GM21367 (cell line): ENCODE data around the gene TXNDC12.
"Not testable (repeated sequence)": the region's sequence is repeated elsewhere in the genome, so short reads cannot be mapped to it uniquely, and the experiment has no call there.

Experiments
- ATAC-seq: cut with Tn5 transposase; IDR thresholded peaks from one replicate; pipeline ENCODE4 v1.9.1; 2021; ENCODE audit not compliant: unreplicated experiment

Gene TXNDC12

DNA sequence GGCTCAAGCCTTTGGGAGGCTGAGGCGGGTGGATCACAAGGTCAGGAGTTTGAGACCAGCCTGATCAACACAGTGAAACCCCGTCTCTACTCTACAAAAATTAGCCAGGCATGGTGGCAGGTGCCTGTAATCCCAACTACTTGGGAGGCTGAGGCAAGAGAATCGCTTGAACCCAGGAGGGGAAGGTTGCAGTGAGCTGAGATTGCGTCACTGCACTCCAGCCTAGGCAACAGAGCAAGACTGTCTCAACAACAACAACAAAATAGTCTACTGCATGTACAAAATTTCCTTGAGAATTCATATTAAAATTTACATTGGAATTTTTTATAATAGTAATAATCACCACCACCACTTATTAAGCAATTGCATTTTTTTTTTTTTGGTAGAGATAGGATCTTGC, 5.7 kb downstream of the TXNDC12 start:
- not testable (repeated sequence) for ATAC-seq

DNA sequence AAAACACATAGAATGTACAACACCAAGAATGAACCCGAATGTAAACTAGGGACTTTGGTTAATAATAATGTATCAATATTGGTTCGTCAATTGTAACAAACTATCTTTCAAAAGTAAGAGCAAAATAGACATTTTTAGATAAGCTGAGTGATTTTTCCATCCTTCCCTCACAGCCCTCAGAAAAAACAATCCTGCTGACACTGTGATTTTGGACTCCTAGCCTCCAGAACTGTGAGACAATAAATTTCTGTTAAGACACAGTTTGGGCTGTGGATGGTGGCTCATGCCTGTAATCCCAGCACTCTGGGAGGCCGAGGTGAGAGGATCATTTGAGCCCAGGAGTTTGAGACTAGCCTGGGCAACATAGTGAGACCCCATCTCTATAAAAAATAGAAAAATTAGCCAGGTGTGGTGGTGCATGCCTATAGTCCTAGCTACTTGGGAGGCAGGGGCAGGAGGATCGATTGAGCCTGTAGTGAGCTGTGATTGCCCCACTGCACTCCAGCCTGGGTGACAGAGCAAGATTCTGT, 9.3 kb downstream of the TXNDC12 start:
- not testable (repeated sequence) for ATAC-seq

DNA sequence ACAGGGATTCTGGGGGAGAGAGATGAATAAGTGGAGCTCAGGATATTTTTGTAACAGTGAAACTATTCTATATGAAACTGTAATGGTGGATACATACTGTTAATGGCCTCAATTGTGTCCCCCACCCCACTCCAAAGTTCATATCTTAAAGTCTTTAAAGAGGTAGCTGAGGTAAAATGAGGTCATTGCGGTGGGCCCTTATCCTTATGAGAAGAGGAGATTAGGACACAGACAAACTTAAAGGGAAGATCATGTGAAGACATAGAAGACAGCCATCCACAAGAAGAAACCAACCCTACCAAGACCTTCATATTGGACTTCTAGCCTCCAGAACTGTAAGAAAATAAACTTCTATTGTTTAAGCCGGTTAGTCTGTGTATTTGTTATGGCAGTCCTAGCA, 9.8 kb downstream of the TXNDC12 start:
- ATAC-seq = no peak

DNA sequence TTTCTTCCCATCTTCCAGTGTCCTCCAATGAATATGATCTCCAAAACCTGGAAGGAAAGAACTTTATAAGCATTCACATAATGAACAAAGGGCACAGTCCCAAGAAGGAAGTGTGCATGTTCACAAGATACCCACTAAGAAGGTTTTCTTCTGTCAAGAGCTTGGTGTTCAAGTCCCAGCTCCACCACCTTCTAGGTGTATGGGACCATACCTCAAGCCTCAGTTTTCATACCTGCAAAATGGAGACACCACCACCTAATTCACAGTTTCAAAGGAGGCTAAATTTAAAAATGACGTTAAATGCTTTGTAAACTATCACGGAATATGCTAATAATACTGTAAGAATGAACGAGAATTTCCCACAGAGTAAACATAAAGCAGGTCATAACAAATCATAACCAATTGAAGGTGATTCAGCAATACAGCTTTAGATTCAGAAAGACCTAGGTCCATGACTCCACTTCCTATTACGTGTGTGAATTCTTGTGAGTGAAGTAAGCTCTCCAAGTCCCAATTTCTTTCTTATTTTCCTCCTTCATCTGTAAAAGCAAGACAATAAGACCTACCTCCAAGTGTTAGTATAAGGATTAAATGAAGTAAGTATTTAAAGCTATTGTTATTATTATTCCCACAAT, 13.3 kb downstream of the TXNDC12 start:
- no peak for ATAC-seq

DNA sequence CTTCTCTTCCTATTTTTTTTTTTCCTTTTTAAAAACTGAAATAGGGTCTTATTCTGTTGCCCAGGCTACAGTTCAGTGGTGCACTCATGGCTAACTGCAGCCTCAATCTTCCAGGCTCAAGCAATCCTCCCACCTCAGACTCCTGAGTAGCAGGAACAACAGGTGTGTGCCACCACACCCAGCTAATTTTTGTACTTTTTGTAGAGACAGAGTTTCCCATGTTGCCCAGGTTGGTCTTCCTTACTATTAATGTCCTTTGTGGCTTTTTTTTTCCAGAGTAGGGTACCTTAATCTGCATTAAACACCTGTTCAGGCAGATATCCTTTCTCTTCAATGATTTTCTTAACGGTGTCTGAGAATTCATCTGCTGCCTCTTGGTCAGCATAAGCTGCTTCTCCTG, 17.1 kb downstream of the TXNDC12 start:
- ATAC-seq = no peak

DNA sequence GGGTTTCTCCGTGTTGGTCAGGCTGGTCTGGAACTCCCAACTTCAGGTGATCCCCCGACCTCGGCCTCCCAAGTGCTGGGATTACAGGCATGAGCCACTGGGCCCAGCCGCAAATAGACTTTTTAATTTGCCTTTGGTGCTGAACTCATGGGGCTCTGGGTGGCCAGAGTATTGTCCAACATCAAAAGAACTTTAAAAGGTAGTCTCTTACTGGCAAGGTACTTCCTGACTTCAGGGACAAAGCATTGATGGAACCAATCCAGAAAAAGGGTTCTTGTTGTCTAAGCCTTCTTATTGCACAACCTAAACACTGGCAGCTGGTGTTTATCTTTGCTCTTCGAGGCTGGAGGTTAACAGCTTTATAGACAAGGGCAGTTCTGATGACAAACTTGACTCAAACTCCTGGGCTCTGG, 17.6 kb downstream of the TXNDC12 start:
- ATAC-seq = no peak

DNA sequence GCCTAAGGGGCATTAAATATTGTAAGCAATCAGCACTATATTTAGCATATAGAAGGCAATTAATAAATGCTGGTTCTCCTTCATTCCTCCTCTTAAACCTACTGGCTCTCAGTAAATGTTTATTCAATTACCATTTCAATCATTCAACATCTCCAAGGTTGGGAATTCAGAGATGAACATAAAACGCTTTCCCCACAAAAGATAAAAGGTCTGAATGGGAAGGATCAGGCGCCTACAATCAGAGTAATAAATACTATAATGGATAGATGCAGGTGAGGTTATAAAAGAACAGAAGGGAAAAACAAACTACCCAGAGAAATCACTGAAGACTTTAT, 21.0 kb downstream of the TXNDC12 start:
- ATAC-seq = no peak

DNA sequence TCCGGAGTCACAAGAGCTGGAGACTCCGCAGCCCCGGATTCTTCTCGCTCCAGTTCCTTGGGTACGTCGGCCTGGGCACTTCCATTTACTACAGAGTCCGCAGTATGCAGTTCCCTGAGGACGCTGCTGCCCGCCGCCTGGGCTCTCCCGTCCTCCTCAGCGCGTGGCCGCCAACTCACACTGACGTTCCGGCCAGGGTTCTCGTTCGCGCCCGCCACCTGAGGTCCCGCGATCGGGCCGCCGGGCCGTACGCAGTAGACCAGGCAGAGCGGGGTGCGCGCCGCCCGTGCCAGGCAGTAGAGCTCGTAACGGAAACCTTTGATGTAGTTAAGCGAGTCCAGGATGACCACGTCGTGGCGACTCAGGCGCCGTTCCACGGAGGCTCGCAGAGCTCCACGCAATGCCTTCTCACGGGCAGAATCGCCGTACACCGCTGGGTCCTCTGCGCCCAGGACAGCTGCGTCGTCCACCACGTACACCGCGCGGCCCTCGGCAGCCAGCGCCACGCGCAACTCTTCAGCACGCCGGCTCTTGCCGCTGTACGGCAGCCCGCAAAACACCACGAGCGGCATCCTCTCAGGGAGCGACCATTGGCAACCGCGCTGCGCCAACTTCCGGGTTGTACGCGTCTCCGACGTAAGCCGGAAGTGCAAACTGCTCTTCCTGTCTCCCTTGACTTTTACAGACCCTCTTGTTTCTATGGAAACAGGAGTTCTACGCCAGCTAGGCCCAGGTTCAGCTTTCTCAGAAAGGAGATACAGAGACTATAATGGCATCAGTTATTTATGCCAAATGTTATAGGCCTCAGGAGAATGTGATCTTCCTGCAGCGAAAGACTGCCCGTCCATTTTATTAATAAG, 21.6 kb downstream of the TXNDC12 start, which contains the start of gene KTI12:
Gene KTI12 (minus strand): TSS at position 621 of the 860 bp plus-strand sequence. CDS start 49 bp downstream, at position 572.
- ATAC-seq = peak; percentile 72

DNA sequence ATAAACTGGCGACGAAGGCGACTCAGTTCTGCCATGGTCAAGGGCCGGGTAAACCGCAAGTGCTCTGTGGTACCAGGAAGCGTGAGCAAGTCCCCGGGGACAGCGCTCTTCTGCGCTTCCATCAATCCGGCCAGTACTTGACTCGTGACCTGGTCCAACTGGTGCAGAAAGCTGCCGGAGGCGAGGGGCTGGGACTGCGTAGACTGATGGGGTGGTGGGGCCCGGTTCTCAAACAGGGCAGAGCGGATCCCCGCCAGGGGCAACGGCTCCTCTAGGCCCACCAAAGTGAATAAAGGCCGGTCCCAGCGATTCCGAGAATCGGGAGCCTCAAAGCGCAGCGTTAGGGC, 22.2 kb downstream of the TXNDC12 start:
- ATAC-seq = peak; percentile 37

DNA sequence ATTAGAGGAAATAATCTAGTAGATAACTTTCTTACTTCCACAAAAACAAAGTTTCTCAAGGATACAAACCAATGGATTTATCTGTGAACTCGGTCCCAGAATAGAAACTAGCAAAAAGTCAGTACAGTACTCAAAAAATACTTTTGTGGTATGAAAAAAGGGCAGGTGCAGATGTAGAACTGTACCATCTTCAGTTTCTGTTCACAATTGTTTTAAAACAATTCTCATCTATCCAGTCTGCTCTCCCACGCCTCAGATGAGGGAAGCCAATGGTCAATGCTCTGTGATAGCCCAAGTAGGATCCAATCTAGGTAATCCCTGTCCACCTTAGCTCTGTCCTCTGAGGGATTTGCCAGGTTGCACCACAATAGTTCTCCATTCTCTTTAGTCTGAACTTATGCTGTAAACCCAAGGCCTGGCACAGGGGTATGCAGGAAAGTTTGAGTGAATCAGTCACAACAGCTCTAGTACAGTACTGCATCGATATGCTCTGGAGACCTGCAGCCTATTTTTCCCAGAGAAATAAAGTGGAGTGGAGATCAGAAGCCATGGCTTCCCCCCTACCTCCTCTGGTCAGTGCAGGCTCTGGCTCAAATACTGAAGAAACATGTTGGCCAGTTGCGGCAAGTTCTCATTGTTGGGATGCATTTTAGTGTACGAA, 22.7 kb downstream of the TXNDC12 start:
- ATAC-seq = no peak

DNA sequence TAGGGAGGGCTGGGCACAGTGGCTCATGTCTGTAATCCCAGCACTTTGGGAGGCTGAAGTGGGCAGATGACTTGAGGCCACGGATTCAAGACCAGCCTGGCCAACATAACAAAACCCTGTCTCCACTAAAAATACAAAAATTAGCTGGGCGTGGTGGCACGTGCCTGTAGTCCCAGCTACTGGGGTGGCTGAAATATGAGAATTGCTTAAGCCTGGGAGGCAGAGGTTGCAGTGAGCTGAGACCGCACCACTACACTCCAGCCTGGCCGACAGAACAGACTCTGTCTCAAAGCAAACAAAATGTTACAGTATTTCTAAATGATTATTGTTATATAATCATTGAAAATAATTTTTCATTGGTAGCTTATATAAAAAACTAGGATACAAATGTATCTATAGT, 26.2 kb downstream of the TXNDC12 start:
- not testable (repeated sequence) for ATAC-seq

DNA sequence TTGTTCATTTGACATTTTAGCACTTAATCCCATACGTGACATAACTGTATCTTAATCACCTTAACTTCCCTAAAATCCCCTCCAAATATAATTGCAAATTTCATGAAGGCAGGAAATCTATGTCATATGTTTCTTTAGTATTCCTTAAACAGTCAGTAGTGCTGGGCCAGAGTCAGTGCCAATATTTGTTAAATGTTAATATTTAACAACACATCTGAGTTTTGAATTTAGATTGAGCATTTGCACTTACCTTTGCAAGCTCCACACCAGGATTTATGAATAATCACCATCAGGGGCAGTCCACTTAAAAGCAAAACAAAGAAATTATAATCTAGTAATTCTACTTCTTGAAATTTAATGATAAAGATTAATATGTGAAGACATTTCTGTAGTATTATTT, 26.7 kb downstream of the TXNDC12 start:
- no peak for ATAC-seq

DNA sequence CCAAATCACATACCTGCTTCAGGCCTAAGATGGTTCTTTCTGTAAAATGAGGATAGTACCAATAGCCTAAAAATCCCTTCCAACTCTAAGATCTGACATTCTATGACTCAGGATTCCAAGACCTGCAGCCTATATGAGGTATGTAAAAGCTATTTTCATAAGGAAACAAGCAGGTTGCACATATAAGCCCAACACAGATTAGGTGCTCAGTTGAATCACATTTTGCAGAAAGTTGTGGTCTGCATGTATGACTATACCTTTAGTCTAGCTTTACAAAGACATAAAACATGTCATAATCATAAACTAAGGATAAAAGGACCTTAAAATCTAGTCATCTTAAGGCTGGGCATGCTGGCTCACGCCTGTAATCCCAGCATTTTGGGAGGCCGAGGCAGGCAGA, 28.7 kb downstream of the TXNDC12 start:
- no peak for ATAC-seq

DNA sequence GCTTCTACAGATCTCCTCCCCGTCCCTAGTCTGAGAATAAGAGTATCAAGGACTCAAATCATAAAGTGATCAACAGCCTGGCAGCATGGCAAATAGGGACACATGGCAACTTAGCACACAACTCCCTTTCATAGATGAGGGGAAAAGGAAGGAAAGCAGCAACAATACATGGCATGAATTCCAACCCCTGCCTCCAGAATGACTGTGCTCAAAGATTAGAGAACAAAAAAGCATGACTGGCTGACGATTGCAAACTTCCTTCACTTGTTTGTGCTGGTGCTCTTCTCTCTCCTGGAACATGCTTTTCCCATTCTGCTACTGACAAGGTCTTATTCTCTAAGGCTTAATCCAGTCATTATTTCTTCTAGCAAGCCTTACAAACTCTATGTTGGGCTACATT, 32.9 kb downstream of the TXNDC12 start:
- ATAC-seq = no peak

DNA sequence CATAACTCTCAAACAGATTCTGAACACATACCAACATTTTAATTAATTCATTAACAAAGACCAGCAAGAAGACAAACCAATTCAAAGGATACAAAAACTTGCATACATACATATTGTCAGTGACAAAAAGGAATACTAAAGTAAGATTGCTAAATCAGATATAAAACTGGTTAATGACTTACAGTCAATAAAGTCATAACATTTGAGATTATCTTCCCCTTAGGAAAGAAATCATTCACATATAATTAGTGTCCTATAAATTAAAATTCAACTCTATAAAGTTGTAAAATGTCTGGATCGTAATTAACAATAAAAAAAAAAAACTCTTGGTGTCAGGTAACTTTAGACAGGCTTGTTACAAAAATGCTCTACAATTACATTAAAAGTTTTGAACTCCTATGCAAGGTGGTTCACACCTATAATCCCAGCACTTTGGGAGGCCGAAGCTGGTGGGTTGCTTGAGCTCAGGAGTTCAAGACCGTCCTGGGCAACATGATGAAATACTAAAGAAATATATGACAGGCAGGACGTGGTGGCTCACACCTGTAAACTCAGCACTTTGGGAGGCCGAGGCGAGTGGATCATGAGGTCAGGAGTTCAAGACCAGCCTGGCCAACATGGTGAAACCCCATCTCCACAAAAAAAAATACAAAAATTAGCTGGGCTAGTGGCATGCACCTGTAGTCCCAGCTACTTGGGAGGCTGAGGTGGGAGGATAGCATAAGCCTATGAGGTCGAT, 46.8 kb downstream of the TXNDC12 start:
- no peak for ATAC-seq

DNA sequence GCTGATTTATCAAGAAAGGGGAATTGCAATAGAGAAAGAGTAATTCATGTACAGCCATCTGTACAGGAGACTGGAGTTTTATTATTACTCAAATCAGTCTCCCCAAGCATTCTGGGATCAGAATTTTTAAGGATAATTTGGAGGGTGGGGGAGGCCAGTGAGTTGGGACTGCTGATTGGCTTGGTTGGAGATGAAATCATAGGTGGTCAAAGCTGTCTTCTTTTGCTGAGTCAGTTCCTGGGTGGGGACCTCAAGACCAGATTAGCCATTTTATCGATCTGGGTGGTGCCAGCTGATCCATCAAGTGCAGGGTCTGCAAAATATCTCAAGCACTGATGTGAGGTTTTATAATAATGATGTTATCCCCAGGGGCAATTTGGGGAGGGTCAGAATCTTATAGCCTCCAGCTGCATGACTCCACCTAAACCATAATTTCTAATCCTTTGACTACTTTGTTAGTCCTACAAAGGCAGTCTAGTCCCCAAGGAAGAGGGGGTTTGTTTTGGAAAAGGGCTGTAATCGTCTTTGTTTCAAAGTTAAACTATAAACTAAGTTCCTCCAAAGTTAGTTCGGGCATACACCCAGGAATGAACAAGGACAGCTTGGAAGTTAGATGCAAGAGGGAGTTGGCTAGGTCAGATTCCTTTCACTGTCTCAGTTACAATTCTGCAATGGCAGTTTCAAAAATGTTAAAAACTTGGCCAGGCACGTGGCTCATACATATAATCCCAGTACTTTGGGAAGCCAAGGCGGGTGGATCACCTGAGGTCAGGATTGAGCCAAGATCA, 47.6 kb downstream of the TXNDC12 start:
- ATAC-seq = no peak

DNA sequence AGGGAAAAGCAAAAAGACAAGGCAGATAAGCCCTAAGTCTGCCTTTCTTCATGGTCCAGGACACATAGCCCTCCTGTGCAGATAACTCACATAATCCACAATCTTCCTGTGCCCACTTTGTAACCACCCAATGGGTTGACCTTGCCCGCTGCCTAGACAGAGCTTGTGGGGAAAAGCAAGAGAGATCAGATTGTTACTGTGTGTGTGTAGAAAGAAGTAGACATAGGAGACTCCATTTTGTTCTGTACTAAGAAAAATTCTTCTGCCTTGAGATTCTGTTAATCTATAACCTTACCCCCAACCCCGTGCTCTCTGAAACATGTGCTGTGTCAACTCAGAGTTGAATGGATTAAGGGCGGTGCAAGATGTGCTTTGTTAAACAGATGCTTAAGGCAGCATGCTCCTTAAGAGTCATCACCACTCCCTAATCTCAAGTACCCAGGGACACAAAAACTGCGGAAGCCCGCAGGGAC, 48.9 kb downstream of the TXNDC12 start:
- ATAC-seq = not testable (repeated sequence)

DNA sequence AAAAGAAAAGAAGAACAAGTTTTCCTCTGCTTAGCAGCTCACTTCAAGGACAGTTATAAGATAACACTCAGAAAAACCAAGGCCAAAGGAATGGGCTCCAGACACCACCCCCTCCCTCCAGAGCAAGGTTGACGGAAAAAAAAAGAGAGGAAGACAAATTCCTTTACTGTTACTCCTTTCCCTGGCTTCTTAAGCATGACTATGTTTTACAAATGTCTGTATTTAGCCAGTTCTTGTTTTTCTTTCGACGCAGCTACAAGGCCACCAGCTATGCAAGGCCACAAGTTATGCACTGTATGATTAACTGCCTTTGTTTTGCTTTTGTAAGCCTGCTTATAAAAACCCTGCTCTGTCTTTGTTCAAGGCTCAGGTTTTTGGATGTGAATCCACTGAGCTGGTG, 49.4 kb downstream of the TXNDC12 start:
- not testable (repeated sequence) for ATAC-seq

DNA sequence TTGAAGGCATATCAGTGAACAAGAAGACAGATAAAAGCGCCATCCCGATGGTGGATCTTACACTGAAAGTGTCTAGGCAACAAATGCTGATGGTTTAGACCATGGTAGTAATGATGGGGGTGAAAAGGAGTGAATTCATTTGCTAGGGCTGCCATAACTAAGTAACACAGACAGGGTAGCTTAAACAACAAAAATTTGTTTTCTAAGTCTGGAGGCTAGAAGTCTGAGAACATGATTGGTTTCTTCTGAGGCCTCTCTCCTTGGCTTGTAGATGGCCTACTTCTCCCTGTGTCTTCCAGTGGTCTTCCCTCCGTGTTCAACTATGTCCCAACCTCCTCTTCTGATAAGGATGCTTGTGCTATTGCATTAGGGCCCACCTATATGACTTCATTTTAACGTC, 51.1 kb downstream of the TXNDC12 start:
- ATAC-seq = no peak
